Retina (tissue), 1 donor: ENCODE measurements around the gene USP13.

Experiments used
- DNase-seq: peaks from one replicate; pipeline ENCODE4 v3.0.0-alpha.2; 2016

USP13 gene

DNA sequence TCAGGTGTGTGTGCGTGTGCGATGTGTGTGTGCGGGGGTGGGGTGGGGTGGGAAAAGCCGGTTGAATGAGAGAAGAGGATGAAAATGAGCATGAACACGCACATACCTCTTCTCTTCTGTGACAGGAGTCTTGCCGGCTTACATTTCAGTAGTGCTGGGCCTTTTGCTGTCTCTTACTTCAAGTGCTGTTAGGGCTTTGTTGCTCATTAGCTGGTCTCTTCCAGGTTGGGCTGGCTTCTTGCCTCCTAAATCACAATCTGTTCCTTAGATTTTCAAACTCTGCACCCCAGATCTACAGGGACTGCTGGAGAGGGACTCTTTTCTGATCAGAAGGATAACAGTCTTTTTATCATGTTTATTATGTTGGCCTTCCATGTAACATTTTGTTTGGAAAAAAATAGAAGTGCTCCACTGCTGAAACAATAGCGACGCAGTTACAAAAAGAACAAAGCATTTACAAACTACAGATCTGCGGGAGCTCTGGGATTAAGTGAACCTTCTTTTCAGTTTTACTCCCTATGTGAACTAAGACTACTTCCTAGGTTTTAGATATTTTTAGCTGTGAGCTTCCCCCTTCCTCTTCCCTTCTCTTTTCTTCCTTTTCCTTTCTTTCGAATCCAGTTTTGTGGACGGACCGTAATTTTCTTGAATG, 48.5 kb downstream of the USP13 start:
- no peak for DNase-seq

- DNase-seq, result no peak
Observed at GRCh38 chr3:179702271-179702947, 49.6 kb downstream of the USP13 start.

DNA sequence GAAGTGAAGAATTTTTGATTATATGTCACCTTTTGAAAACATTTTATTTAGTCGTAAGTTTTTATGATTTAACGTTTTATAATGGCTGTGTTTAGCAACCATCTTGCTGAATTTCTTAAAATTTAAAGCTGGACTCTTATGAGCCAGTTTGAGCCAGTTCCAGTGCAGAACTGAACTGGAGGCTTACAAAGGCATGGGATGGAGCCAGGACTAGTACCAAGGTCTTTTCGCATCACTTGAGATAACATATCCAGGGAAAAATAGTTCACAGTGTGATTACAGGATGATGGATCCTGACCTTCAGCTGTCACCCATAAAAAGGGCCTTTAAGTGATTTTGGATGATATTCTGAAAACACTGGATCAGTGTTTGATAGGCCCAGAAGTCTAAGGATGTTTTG, 51.0 kb downstream of the USP13 start:
- no peak for DNase-seq

DNA sequence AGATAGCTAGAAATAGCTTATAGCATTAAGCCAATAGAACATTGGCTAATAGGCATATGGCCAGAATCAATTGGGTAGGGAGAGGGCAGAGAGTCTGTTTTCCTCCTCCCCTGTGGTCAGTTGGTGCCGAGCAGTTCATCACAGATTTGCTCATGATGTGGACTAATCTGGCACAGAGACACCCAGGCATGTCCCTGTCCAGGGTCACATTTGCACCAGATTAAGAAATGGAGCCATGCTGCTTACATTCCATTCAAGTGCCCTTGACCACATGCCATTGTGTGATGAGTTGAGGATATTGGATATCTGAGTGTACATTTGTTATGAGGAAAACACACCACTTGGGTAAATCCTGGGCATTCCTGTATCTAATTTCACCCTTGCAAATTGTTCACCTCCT, 53.4 kb downstream of the USP13 start:
- no peak for DNase-seq

- no peak for DNase-seq
Observed at GRCh38 chr3:179710079-179710478, 57.2 kb downstream of the USP13 start.

- DNase-seq, result no peak
Observed at GRCh38 chr3:179713643-179714090, 60.8 kb downstream of the USP13 start.

GRCh38 chr3:179715582-179715981, 62.7 kb downstream of the USP13 start:
- DNase-seq, result no peak

DNA sequence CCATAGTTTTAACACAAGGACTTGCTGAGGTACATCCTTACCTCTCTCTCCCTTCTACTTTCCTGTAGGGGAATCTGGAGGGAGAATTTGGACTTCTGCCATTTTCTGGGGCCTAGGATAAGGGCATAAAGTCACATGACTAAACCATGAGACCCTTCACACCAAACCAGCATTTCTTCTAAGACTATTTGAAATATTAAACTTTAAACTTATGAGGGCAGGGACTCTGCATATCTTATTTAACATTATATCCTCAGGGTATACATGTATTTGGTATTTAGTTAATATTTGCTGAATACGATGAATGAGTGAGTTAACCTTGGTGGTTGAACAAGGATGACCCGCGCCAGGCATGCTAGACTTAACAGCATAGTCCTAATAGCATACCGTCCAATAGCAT, 63.4 kb downstream of the USP13 start:
- DNase-seq, result no peak

GRCh38 chr3:179716811-179717210, 64.0 kb downstream of the USP13 start:
- DNase-seq, result no peak

GRCh38 chr3:179717219-179717618, 64.4 kb downstream of the USP13 start:
- DNase-seq, result no peak

GRCh38 chr3:179719048-179719734, 66.4 kb downstream of the USP13 start:
- DNase-seq, result no peak

DNA sequence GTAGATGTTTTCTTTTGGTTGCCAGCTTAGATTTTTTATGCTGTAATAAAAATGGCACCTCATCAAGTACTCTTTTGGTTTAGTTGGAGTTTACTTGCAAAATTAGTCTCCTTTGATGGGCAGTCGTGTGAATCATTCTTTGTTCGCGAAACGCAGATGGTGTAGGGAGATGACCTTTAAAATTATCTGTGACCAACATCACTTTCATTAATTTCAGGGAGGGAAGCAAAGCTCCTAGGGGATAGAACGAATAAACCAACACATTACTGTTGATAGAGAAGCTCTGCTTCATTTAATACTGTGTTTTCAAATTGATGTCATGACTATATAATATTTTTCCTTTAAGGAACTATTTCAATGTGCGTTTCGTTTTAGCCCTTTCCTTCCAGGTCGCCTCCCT, 67.4 kb downstream of the USP13 start:
- no peak for DNase-seq

GRCh38 chr3:179723617-179724016, 70.8 kb downstream of the USP13 start:
- no peak for DNase-seq

DNA sequence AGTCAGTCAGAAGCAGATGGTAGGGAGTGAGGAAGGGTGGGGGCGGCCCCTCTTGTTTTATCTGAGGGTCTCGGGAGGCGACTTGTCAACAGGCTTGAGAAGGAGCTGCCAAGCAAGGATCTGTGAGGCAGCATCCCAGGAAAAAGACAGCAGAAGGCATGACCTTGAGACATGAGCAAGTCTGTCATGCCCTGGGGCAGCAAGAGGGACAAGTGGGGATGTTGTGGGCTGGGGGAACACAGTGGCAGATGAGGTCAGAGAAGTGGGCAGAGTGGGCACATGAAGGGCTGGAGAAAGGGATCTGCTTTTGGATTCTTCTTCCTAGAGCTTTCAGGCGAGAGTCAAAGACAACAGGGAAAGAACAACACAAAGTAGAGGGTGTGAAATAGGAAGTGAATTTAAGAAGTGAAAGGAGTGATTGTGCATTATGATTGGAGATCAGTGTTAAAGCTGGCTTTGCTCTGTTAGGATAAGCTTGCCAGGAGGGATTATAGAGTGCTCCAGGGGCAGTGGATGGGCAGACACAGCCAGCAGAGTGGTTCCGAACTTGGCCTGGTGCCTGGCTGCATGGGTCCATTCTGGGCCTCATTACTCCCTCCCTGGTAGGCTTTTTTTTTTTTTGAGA, 73.3 kb downstream of the USP13 start:
- DNase-seq, result no peak

DNA sequence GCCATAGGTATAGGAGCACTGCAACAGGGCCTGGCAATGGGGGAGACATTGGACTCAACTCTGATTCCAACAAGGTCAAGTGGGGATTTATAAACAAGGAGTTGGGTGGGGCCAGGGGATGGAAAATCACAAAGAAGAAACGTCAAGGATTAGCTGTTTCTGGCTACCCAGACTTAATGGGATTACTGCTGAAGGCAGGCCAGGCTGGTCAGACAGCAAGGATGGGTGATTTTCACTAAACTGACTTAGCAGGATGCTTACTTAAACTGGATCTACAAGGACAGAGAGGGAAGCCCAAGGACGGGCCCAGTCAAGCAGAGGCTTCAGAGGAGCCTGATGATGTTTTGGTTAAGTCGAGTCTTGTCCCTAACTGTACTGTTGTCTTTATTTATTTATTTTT, 76.2 kb downstream of the USP13 start:
- DNase-seq, result no peak

DNA sequence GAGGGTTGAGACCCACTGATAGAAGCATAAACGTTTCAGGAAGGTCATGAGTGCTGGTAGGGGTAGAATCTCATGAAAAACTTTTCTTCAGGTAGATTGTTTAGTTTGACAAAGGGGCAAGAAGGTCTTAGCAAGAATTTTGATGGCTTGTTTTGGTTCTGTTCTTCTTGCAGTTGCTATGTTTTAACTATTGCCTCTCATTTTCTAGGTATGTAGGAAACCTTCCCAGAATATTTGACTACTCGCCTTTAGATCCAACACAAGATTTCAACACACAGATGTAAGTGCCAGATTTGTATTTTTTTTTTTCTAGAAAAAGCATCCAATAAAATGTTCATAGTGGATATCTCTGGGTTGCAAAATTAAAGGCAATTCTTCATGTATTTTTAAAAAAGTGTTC, 77.1 kb downstream of the USP13 start:
- DNase-seq, result no peak

DNA sequence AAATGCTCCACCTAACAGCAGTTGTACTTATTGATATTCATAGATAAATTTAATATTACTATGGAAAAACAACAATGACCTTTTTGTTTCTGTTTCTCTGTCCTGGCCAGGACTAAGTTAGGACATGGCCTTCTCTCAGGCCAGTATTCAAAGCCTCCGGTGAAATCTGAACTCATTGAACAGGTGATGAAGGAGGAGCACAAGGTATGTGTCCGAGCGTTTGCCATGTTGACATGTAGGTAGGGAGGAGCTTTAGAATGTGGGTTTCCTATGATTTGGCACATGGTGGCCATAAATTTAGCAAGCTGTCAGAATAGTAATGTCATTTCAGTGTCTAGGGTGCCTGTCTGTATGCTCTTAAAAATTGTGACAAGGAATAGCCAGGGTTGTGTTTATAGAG, 77.7 kb downstream of the USP13 start:
- no peak for DNase-seq

DNA sequence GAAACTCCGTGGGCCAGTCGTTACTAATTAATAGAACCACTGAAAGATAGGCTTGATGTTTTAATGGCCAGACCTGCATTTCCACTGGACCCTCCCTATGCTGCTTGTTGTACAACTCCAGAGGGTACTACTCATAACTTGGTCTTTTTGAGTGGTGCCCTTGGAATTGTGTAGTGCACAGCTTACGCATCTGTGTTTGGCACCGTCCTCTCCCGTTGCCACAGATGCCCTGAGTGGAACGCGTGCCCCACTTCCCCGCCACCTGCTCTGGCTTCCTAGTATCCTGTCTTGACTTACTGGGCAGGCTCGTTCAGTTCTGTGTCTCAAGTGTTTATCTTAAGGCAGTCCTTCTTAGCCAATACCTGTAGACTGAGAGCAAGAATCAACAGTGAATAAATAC, 78.7 kb downstream of the USP13 start:
- DNase-seq, result no peak

DNA sequence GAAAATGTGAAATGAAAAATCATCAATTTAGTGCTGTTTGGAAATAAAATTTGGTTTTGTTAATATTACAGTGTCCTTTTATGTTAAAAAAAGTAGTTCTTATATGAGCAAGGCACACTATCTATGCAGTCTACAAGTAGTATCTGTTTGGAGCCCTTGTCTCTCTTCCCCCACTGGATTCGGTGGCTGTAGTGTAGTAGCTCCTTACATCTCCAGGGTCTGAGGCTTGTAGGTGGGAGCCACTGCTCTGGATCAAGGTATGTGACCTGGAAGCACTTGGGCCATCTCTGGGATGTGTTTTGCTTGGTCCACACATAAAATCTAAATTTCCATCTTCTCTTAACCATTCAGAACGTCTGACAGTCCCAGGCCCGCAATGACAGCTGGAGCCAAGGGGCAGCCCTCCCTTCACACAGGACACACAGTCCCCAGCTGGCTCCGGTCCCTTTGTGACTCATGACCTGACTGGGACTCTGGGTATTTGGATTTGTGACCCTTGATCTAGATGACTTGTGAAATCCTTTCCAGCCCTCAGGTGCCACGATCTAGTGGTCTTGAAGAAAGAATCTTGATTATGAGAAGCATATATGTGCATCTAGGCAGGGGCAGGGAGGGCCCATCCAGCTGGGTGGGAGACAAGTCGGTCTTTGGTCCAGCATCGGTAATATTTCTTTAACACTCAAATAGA, 80.0 kb downstream of the USP13 start:
- DNase-seq, result no peak

GRCh38 chr3:179733797-179734196, 81.0 kb downstream of the USP13 start:
- DNase-seq, result no peak

GRCh38 chr3:179734497-179735281, 81.8 kb downstream of the USP13 start:
- no peak for DNase-seq

DNA sequence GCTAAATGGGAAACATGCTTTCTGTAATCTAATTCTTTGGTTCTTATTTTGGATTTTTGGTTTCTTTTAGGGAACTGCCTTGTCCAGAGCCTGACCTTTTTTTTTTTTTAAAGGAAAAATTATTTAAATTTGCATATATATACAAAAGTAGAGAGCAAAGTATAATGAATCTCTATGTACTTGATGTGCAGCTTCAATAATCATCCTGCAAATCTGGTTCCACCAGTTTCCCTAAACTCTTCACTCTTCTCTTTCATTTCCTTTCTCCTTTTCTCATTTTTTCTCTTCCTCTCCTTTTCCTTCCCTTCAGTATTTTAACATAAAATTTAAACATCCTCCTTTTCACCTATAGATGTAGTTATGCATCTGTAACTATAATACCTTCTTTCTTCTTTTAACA, 82.5 kb downstream of the USP13 start:
- no peak for DNase-seq
